HG03460 (cell line): ENCODE results near the gene HAPLN2.
A peak's percentile ranks its signal among the peaks of the same experiment; 100 is the strongest.
"Not testable (repeated sequence)": the region's sequence is repeated elsewhere in the genome, so short reads cannot be mapped to it uniquely, and the experiment has no call there.

Experiments used
- ATAC-seq: cut with Tn5 transposase; IDR thresholded peaks from one replicate; pipeline ENCODE4 v1.9.1; 2021; ENCODE audit not compliant: unreplicated experiment

The HAPLN2 gene

DNA sequence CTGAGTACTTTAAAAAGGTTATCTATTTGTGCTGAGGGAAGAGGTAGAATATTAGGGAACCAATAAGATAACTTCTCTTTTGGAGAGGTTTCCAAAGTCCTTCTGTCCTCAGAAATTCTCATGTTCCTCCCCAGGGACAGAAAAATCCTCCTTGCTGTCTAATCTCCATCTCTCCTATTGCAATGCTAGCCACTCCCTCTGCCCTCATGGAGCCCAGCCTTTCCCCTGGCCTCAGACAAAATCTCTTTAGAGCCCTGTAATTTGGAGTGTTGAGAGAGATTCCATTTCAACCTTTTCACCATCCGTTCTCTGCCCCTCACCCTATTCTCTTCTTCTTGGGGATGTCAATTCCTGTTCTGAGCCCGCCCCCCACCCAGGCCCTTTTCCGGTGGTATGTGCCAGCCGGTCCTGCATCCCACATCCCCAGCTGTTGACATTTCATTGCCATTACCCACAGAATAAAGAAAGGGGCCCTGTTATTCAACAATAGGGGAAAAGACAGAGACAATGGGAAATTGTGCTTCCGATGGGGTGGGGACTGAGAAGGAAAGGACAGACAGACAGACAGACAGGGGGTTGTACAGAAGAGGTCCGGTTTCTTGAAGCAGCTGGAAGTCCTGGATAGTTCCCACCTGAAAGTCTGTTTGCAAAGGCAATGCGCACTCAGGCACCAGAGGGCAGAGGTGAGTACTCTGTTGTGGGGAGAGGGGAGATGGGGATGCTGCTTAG, at the start of gene HAPLN2:
Gene HAPLN2, plus strand, starts transcription at position 563 of the 729 bp plus-strand sequence. CDS start 4,076 bp downstream, outside the sequence.
- ATAC-seq = no peak

DNA sequence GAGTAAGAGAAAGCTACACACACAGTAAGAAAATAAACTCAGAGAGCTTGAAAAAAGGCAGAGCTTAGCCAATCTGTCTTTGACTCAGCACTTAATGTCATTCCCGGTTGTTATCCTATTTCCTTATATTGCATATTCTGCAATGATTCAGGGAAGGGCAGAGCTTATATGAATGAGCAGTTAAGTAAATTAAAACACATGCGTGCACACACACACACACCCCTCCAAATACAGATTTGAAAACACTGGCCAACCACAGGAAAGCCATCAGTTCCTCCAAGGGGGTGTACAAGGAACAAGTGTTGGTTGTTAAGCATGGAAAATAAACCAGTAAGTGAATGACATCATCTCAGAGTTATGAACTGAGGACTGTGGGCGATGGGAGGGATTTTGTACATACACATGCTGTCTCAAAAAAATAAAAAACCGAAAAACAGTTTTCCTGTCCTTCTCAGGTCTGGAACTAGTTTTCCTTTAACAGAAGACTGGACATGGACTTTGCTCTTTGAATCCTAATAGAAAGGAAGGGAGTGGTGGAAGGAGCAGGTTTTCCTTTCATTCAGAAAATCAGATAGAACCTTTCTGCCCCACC, 47.9 kb upstream of the HAPLN2 start:
- no peak for ATAC-seq

DNA sequence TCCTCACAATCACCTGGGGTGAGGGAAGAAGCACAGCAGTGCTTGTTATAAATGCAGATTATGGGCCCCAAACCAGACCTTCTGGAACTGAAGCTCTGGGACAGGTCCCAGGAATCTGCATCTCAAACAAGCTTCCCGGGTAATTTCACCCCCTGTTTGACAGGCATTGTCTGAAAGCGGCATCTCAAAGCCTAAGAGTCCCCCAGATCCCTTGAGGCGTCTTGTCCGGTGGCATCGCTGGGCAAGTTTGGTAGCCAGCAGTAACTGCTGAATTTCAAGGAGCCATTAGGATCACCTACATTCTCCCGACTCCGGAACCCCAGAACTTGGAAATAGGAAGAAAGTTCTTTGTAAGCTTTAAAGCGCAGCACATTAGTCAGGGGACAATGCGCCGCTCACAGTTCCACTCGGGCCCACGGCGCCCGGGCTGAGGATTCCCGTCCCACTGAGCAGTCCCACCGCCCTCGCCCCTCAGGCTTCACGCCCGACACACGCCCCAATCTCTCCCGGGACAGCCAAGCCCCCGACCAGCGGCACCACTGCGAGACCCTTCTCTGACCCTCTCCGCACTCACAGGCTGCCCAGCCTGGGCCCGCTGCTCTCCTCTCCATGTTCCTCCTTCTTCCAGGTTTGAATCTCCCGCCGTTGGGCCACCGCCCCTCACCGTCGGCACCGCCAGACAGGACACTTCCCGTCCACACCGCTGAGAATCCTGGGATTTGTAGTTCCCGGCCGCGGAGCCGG, 47.1 kb upstream of the HAPLN2 start, which contains the start of gene IQGAP3:
Gene IQGAP3, minus strand, starts transcription at position 647 of the 744 bp plus-strand sequence. Its CDS starts 36 bp downstream, at position 611.
- peak; percentile 85 for ATAC-seq

DNA sequence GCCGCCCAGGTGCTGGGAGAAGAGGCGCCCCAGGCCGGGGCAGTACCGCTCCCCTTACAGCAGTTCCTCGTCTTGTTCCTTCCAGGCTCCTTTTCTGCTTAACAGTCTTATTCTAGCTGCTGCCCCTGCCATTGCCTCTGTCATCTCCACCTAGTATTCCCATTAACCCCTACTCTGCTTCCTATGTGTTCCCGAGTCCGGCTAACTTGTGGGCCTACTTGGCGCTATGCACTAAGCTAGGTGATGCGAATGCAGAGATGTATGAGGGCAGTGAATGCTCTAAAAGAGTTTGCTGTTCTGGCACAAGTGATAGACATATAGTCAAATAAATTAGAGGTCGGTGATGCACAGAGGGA, 46.6 kb upstream of the HAPLN2 start:
- ATAC-seq = no peak

DNA sequence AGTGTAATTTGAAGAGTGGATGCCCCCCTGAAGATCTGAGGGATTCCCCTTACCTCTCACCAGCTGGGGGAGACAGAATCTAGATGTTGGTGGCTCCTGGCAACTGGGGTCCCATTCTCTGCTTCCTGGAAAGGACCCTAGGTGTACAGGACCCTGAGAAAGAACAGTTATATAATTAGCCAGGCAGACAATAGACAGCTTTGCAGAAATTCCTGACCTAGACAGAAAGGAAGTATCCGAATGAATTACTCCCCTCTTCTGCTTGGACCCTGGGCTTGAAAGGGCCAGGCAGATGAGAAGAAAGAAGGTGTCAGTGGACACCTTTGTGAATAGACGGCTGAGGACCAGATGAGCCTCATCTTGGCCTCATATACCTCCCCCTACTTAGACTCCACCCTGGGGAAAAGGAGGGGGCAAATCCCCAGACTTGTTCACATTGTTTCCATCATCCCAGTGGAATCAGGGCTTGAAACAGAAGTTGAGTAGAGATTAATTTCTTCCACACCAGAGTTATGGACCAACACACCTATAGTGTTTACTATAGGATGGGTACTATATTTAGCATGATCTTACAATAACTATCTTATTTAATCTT, 45.1 kb upstream of the HAPLN2 start:
- ATAC-seq = no peak

DNA sequence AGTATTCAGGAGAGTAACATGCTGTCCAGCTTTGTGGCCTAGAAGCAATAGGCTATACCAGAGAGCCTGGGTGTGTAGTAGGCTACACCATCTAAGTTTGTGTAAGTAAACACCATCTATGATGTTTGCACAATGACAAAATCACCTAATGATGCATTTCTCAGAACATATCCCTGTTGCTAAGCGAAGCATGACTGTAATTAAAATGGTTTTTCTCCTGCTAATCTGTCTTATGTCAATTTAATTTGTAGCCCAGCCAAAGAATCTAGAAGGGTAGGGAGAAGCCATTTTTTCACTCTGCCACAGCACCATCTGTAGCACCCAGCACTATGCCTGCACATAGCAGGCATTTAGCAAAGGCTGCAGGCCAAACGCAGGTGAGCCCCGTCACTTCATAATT, 41.7 kb upstream of the HAPLN2 start:
- ATAC-seq = no peak

DNA sequence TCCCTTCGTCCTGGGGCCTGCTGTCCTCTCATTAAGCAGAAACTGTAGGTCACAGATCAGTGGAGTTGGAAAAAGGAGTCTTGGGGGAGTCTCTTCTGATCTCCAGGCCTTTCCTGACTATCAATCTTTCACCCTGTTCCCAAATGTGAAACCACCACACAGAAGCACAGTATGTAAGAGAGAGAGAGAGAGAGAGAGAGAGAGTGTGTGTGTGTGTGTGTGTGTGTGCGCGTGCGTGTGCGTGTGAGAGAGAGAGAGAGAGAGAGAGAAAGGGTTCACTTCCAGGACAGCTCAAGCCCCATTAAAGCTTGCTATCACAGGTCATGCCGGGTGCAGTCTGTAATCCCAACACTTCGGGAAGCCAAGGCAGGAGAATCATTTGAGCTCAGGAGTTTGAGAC, 41.2 kb upstream of the HAPLN2 start:
- no peak for ATAC-seq

DNA sequence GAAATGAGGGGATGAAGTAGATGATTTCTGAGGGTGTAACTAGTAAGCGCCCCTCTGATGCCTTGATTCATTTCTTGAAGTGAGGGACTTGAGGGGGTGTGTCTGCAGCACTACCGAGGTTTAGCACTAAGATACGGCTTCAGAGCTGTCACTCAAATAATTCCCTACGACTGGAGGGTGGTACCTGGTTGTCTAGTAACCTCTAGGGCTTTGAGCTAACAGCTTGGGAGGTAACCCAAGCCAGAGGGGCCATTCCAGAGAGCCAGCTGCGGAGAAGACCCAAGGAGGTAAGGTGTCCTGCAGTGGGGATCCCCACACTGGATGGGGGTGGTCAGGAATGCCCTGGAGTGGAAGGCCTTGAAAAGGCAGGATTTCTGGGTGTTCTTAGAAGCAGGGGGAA, 39.7 kb upstream of the HAPLN2 start, which contains the start of gene TTC24:
Gene TTC24, plus strand, starts transcription at position 252 of the 400 bp plus-strand sequence. CDS start 1,642 bp downstream, outside the sequence.
- no peak for ATAC-seq

DNA sequence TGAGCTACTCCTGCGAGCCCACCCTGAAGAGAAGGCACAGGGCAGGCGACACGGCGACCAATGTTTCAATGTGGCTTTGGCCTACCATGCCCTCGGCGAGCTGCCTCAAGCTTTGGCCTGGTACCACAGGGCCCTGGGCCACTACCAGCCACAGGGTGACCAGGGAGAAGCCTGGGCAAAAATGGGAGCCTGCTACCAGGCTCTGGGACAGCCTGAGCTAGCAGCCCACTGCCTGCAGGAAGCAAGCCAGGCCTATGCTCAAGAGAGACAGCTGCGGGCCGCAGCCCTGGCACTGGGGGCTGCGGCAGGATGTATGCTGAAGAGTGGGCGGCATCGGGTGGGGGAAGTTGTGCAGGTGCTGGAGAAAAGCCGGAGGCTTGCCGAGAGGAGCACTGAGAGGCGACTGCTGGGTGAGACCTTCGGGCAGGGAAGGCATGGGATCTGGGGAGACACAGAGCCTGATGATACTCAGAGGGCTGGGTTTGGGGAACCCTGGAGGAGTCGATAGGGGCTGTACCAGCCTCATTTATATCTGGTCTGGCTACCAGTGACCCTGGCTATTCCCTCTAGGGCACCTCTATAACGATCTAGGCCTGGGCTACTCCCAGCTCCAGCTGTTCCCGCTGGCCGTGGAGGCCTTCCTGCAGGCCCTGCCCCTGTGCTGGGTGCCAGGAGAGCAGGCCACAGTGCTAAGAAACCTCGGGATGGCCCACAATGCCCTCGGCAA, 37.4 kb upstream of the HAPLN2 start:
- ATAC-seq = no peak

DNA sequence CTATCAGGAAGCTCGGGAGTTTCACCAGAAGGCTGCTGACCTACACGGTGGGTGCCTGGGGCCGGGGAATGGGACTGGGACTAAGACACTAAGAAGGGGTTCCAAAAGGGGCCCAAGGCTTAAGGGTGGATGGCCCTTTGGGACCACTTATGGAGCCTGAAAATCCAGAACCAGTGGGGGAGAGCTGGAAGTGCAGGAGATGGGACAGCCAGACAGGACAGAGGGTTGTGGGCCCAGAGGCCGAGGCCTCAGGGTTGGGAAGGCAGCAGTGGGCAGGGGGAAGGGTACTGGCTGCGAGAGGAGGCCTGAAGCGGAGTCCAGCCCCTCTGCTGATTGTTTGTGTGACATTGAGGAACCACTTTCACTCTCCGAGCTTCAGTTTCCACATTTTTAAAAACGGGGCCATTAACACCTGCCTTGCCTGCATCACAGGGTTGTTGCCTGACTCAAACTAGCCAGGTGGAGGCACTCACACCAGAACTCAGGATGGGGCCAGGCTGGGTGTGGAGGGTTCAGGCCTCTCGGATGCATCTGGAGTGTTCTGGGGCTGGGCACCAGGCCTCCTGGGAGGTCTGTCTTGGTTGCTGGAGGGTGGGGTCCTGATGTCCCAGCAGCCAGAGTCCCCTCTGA, 36.7 kb upstream of the HAPLN2 start:
- ATAC-seq = no peak

DNA sequence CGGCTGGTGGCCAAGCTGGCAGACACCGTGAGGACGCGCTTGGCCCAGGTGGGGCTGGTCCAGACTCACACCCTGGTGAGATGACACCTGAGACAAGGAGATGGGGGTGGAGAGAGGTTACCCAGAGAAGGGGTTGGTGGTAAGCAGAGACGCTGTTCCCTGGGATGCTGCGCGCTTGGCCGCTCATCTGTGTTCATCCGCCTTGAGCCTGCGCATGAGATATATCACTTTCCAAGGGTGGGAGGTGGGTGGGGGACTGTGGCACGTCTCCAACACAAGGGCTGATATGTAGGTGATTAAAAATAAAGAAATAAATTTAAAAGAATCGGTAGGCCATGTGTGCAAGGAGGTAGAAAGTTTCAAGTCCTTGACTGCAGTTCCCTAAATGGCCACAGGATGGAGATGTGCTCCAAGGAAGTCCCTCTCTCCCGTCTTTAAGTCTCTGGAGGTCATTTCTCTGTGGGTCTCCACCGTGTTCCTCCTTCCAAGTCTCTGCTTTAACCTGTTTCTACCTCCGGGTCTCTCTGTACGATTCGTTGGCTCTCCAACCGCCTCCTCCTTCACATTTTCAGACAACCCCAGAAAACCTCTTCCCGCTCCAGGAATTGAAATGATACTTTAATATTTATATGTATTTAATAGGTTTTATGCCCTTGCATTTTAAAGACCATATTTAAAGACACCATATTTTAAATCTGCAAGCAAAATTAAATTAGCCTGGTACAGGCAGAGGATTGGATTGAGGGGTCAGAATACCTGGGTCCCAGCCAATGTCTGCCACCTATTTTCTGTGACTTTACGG, 35.2 kb upstream of the HAPLN2 start:
- ATAC-seq = no peak

DNA sequence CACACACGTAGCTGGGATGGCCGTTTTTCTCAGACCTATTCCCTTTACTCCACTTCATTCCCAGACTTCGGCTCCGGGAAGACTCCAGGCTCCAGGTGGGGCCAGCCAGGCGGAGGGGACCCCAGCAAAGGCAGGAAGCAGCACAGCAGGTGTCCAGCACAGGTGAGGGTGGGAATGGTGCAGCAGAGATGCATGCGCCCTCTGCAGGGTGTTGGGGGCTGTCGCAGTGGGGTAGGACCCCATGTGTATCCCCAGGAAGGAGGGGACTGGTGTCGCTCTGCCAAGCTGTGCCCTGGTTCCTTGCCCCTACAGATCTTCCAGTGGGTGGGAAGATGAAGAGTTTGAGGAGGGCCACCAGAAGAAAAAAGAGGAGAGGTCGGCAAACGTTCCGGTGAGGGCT, 34.4 kb upstream of the HAPLN2 start:
- ATAC-seq = no peak

DNA sequence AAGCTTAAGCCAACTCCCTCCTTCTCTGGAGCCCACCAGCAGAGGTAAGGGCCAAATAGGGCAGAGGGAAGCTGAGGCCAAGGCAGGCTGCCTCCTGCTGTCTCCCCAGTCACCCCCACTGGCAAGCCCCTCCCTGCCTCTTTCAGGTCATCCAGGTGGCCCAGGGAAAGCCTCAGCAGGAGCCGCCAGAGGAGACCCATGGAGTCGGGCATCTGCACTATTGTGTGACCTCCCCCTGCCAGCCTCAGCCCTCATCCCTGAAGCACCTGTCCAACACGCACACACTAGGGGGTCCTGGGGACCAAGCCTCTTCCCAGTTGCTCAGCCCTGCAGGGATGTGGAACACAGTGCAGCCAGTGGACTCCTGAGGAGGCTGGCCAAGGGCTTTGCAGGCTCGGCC, 32.9 kb upstream of the HAPLN2 start:
- no peak for ATAC-seq

DNA sequence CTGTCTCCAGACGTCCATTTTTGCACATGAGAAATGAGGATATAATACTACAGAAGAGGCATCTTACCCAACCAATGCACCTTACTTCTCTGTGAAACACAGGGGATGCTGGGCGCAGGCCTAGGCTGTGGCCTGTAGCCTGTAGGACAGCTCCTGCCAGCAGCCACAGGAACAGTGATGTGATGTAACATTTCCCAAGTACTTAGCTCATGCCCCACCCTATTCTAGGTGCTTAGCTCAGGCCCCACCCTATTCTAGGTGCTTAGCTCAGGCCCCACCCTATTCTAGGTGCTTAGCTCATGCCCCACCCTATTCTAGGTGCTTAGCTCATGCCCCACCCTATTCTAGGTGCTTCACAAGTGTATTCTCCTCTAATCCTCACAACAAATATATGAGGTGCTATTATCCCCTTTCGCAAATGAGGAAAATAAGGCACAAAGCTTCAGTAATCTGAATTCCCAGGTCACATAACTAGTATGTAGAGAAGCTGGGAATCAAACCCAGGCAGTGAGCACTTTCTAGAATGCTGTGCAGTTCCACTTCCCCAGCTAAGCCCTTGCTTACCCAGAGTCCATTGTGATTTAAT, 32.2 kb upstream of the HAPLN2 start:
- ATAC-seq = no peak

DNA sequence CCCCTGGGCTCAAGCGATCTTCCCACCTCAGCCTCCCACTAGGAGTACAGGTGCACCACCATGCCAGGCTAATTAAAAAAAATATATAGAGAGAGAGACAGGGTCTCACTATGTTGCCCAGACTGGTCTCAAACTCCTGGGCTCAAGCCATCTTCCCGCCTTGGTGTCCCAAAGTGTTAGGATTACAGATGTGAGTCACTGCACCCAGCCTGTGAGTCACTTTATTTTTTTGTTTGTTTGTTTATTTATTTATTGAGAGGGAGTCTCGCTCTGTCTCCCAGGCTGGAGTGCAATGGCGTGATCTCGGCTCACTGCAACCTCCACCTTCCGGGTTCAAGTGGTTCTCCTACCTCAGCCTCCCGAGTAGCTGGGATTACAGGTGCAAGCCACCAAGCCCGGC, 31.3 kb upstream of the HAPLN2 start:
- not testable (repeated sequence) for ATAC-seq

DNA sequence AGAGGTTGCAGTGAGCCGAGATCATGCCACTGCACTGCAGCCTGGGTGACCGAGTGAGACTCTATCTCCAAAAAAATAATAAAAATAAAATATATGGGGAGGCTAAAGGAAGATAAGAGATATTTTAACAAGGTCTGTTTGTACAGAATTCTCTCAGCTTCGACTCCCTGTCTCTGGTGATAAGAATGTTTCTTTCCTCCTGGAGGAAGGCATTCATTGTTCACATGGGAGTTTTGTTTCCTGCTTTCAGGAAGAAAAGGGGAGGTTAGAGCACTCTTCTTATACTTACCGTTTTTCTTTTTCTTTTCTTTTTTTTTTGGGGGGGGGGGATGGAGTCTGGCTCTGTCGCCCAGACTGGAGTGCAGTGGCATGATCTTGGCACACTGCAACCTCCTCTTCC, 29.7 kb upstream of the HAPLN2 start:
- ATAC-seq = no peak

DNA sequence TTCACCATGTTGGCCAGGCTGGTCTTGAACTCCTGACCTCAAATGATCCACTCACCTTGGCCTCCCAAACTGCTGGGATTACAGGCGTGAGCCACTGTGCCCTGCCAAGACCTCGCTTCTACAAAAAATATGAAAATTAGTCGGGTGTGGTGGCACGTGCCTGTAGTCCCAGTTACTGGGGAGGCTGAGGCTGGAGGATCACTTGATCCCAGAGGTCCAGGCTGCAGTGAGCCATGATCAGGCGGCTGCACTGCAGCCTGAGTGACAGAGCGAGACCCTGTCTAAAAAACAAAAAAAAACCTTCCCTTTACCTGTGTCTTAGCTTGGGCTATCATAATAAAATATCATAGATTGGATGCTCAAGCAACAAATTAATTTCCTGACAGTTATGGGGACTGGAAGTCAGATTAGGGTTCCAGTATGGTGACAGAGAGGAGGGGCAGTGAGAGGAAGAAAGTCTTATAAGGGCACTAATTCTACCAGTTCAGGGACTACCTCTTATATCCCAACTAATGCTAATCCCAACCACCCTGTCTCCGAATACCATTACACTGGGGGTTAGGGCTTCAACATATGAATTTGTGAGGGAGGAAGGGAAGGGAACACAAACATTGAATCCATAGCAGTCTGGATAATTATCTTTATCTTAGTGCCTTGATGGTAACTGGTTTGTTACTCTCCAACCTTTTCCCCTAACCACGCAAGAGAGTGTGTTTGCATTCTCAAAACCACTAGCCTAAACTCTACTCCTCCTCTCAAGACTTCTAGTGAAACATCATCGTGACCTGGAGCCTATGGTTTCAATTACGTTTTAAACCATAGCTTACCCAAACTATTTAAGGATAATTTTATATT, 28.7 kb upstream of the HAPLN2 start:
- no peak for ATAC-seq

DNA sequence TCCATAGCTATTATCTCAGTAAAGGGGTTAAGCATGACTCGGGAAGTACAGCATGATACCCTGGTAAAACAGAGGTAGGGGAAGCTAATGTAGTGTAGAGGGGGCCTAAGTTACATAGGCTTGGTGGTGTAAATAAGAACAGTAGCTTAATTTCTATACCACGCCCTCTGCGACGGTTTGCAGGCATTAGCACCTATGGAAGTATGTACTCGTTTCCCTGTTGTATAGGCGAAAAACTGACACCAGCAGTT, 28.1 kb upstream of the HAPLN2 start:
- no peak for ATAC-seq
